HepG2 (cell line): Measurements from ENCODE around the gene ZBTB32. TPM values are rescaled to one million over a fixed set of nuclear protein-coding genes. Genes with fewer than 3 reads are reported as not detected.

ENCODE experiments used
- DR1 ChIP-seq: sonication (generic); formaldehyde crosslinking; IDR thresholded peaks from 2 replicates; pipeline ENCODE4 v1.8.0; 2021; ENCODE audit warnings: mild to moderate bottlenecking, missing genetic modification reagents, inconsistent platforms
- HNRNPLL ChIP-seq: fragments of 200-400 bp; formaldehyde crosslinking; IDR thresholded peaks from 2 replicates; pipeline ENCODE4 v1.6.1; 2017; ENCODE audit warnings: mild to moderate bottlenecking, low read depth, low read length; ENCODE audit not compliant: poor library complexity, severe bottlenecking
- MIER3 ChIP-seq: IDR thresholded peaks from 2 replicates; pipeline ENCODE4 v1.6.1; 2016; ENCODE audit warnings: missing compliant biosample characterization, borderline replicate concordance
- MXD4 ChIP-seq: IDR thresholded peaks from 2 replicates; pipeline ENCODE4 v1.6.1; 2016; ENCODE audit warnings: mild to moderate bottlenecking, missing biosample characterization, missing genetic modification reagents
- MXI1 ChIP-seq: IDR thresholded peaks from 3 replicates; pipeline ENCODE4 v1.6.1; 2012; ENCODE audit warnings: low read depth, low read length, inconsistent platforms, borderline replicate concordance
- NFE2L1 ChIP-seq: sonication (generic); formaldehyde crosslinking; IDR thresholded peaks from 2 replicates; pipeline ENCODE4 v1.4.0; 2020; ENCODE audit warnings: missing genetic modification reagents, mild to moderate bottlenecking, borderline replicate concordance
- ONECUT2 ChIP-seq: sonication (generic); formaldehyde crosslinking; IDR thresholded peaks from 2 replicates; pipeline ENCODE4 v1.4.0; 2020; ENCODE audit warnings: missing genetic modification reagents
- PRMT3 ChIP-seq: sonication (generic); formaldehyde crosslinking; IDR thresholded peaks from 2 replicates; pipeline ENCODE4 v1.8.1; 2022; ENCODE audit warnings: low read depth, mild to moderate bottlenecking, moderate library complexity, missing genetic modification reagents, borderline replicate concordance
- RAD21 ChIP-seq: fragments of 450-650 bp; formaldehyde crosslinking; IDR thresholded peaks from 2 replicates; pipeline ENCODE4 v1.5.0; 2020; ENCODE audit warnings: mild to moderate bottlenecking
- SIN3B ChIP-seq: fragments of 150-350 bp; IDR thresholded peaks from 2 replicates; pipeline ENCODE4 v1.6.1; 2014; ENCODE audit warnings: low read length
- SP4 ChIP-seq: sonication (generic); formaldehyde crosslinking; IDR thresholded peaks from 2 replicates; pipeline ENCODE4 v1.8.1; 2023; ENCODE audit warnings: mild to moderate bottlenecking, missing genetic modification reagents
- TAF1 ChIP-seq: sonication (generic); formaldehyde crosslinking; IDR thresholded peaks from 2 replicates; pipeline ENCODE4 v1.4.0; 2020; ENCODE audit warnings: missing genetic modification reagents
- TCF12 ChIP-seq, 2 experiments: fragments of 450-650 bp in 1 of 2; sonication (generic) in 1 of 2; formaldehyde crosslinking in 1 of 2; IDR thresholded peaks; 2 replicates each; pipeline versions ENCODE4 v1.6.1 to v1.8.0; 2017 to 2022; ENCODE audit warnings: antibody characterized with exemption in 1 of 2, mild to moderate bottlenecking in 1 of 2, missing genetic modification reagents in 1 of 2, moderate library complexity in 1 of 2
- ZBTB21 ChIP-seq: sonication (generic); formaldehyde crosslinking; IDR thresholded peaks from 2 replicates; pipeline ENCODE4 v1.4.0; 2020; ENCODE audit warnings: missing genetic modification reagents
- ZFY ChIP-seq: sonication (generic); formaldehyde crosslinking; IDR thresholded peaks from 2 replicates; pipeline ENCODE4 v1.4.0; 2020; ENCODE audit warnings: missing genetic modification reagents
- ZNF275 ChIP-seq: sonication (generic); formaldehyde crosslinking; IDR thresholded peaks from 2 replicates; pipeline ENCODE4 v1.8.0; 2022; ENCODE audit warnings: missing genetic modification reagents, mild to moderate bottlenecking, inconsistent platforms, borderline replicate concordance
- ZNF790 ChIP-seq: sonication (generic); formaldehyde crosslinking; IDR thresholded peaks from 2 replicates; pipeline ENCODE4 v1.8.0; 2022; ENCODE audit warnings: missing genetic modification reagents, mild to moderate bottlenecking, borderline replicate concordance
- ZSCAN20 ChIP-seq: sonication (generic); formaldehyde crosslinking; IDR thresholded peaks from 2 replicates; pipeline ENCODE4 v1.4.0; 2020; ENCODE audit warnings: missing genetic modification reagents, mild to moderate bottlenecking, borderline replicate concordance
- polyA plus RNA-seq, 8 experiments: library from polyadenylated mRNA; depleted of rRNA in 3 of 8; stranded (reverse) in 7 of 8; unstranded in 1 of 8; fragments of >200 nt; fragmentation: Illumina TruSeq in 4 of 8; extraction: Trizol in 4 of 8; gene quantifications; 2 replicates each; pipeline versions ENCODE4 v1.2.1 to v1.2.3, GENCODE V29; 2011 to 2016; ENCODE audit warnings: low read depth in 4 of 8, missing spikeins in 1 of 8, mixed read lengths in 1 of 8; ENCODE audit not compliant: insufficient read depth in 1 of 8
- total RNA-seq, 5 experiments: library from RNA; depleted of rRNA; stranded (reverse); fragments of >200 nt; fragmentation: Illumina TruSeq; extraction: Trizol; gene quantifications; 2 replicates each; pipeline ENCODE4 v1.2.3, GENCODE V29; 2016; ENCODE audit warnings: low read depth in 1 of 5
- TF ChIP-seq, protein P1 (sequence below): sonication (generic); formaldehyde crosslinking; IDR thresholded peaks from 2 replicates; pipeline ENCODE4 v1.4.0; 2020; ENCODE audit warnings: missing genetic modification reagents
- TF ChIP-seq, protein P2 (sequence below): sonication (generic); formaldehyde crosslinking; IDR thresholded peaks from 2 replicates; pipeline ENCODE4 v1.5.0; 2020; ENCODE audit warnings: missing genetic modification reagents

ZBTB32 gene
- total and polyA plus RNA-seq, 2 of the 13 experiments (the other 11 are each of a cell fraction or from before 2014, with no cell fraction given) = not detected

- TF ChIP-seq MXD4 (peak; percentile 66; the same call in 1 of the 2 replicates), SIN3B (0 out of 2 replicates have a peak, but pooled peaks have one; percentile 18), HNRNPLL (peak; percentile 44), SP4 (CRISPR knock-in tag) (no peak; the same call in 1 of the 2 replicates), ONECUT2 (CRISPR knock-in tag) (no peak), ZFY (CRISPR knock-in tag) (peak; percentile 85), DR1 (CRISPR knock-in tag) (0 out of 2 replicates have a peak, but pooled peaks have one; percentile 33), MIER3 (0 out of 2 replicates have a peak, but pooled peaks have one; percentile 17), NFE2L1 (CRISPR knock-in tag) (no peak; the same call in 1 of the 2 replicates), TAF1 (CRISPR knock-in tag) (peak; percentile 39; the same call in 1 of the 2 replicates), ZSCAN20 (CRISPR knock-in tag) (peak; percentile 73; the same call in 1 of the 2 replicates), ZNF275 (CRISPR knock-in tag) (peak; percentile 46; the same call in 1 of the 2 replicates), PRMT3 (CRISPR knock-in tag) (no peak), MXI1 (peak; percentile 87; the same call in 2 of the 3 replicates), RAD21 (no peak), ZBTB21 (CRISPR knock-in tag) (no peak), ZNF790 (CRISPR knock-in tag) (no peak), TCF12 (IDR thresholded peaks at IDR 0.05) (no peak), TCF12 (CRISPR knock-in tag; IDR thresholded peaks at IDR 0.05) (no peak)
- TF ChIP-seq, protein P1, sequence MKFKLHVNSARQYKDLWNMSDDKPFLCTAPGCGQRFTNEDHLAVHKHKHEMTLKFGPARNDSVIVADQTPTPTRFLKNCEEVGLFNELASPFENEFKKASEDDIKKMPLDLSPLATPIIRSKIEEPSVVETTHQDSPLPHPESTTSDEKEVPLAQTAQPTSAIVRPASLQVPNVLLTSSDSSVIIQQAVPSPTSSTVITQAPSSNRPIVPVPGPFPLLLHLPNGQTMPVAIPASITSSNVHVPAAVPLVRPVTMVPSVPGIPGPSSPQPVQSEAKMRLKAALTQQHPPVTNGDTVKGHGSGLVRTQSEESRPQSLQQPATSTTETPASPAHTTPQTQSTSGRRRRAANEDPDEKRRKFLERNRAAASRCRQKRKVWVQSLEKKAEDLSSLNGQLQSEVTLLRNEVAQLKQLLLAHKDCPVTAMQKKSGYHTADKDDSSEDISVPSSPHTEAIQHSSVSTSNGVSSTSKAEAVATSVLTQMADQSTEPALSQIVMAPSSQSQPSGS = no peak; the same call in 1 of the 2 replicates
- TF ChIP-seq, protein P2, sequence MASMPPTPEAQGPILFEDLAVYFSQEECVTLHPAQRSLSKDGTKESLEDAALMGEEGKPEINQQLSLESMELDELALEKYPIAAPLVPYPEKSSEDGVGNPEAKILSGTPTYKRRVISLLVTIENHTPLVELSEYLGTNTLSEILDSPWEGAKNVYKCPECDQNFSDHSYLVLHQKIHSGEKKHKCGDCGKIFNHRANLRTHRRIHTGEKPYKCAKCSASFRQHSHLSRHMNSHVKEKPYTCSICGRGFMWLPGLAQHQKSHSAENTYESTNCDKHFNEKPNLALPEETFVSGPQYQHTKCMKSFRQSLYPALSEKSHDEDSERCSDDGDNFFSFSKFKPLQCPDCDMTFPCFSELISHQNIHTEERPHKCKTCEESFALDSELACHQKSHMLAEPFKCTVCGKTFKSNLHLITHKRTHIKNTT = 0 out of 2 replicates have a peak, but pooled peaks have one; percentile 71
Observed at GRCh38 chr19:35757749-35758608, 53.6 kb downstream of the ZBTB32 start, which contains the start of gene PROSER3 (continued).
